Measurements from ENCODE around the gene ABHD11.

Gene ABHD11

GRCh38 chr7:73698410-73698809 is 40.2 kb downstream of the ABHD11 start:
- TF ChIP-seq CTCF (IDR thresholded peaks at IDR 0.05; ENCODE audit: low read length, missing control alignments): no peak
- DNase-seq (ENCODE audit: low read depth): no peak
- no peak overlapping the region for H3K4me3 ChIP-seq (replicated peaks; ENCODE audit: low read depth, low read length)

GRCh38 chr7:73696372-73696771 is 42.2 kb downstream of the ABHD11 start:
- no peak for TF ChIP-seq CTCF (IDR thresholded peaks at IDR 0.05; ENCODE audit: low read length, missing control alignments)
- H3K4me3 ChIP-seq (replicated peaks; ENCODE audit: low read depth, low read length): no peak overlapping the region

GRCh38 chr7:73690646-73691045 is 48.0 kb downstream of the ABHD11 start:
- H3K4me3 ChIP-seq (replicated peaks; ENCODE audit: low read depth, low read length): no peak overlapping the region
- TF ChIP-seq CTCF (IDR thresholded peaks at IDR 0.05; ENCODE audit: low read length, missing control alignments): no peak
- no peak for DNase-seq (ENCODE audit: low read depth)

More at GRCh38 chr7:73696372-73696771, 42.2 kb downstream of the ABHD11 start:
- no peak for DNase-seq (ENCODE audit: low read depth)

GRCh38 chr7:73688288-73688687 is 50.3 kb downstream of the ABHD11 start:
- DNase-seq (ENCODE audit: low read depth): no peak
- TF ChIP-seq CTCF (IDR thresholded peaks at IDR 0.05; ENCODE audit: low read length, missing control alignments): no peak
- no peak overlapping the region for H3K4me3 ChIP-seq (replicated peaks; ENCODE audit: low read depth, low read length)

All from fibroblast of pulmonary artery (primary cell).